ENCODE measurements around the gene MUSK. TPM values are rescaled to one million over a fixed set of nuclear protein-coding genes. Genes with fewer than 3 reads are reported as not detected.
"Not testable (repeated sequence)": the region's sequence is repeated elsewhere in the genome, so short reads cannot be mapped to it uniquely, and the experiment has no call there.

Gene MUSK
- total RNA-seq, 1 donor from 2014 or later, result not detected

DNA sequence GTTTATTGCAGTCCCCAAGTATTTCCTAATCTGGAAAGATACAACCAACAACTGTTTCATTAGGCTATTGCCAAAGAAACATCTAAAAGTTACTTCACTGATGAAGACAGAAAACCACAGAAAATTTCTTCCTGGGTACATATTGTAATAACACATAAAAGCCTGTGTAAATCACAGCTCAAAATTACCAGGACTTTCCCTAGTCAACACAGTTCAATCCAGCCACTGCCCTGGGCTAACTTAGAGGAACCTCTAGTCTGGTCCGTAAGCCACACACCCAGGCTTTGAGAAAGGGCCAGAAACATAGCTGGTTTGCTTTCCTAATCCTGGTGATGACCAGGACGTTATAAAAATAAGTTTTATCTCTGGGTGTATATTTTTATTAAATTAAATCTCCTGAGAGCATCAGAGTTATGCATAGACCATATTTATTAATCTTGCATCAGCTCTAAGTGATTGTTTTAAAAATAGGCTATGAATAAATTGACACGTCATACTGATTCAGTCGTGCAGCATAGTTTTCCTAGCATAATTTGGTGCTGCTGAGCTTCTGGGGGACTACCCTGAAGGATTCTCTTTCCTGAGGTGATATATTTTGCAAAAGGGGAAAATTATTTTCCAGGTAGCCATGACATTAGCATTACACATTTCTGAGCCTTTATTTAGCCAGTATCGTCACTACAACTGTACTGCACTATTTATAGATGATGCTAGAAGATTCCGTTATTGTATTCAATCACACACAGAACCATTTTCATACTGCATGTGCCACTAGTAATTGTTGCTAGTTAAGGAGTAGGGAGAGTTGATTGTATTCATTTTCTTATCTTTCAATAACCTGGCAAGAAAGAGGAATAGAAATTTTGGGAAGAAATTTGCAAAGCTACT lies 12.6 kb upstream of the MUSK start:
- no peak for DNase-seq
- H3K9me3 Mint-ChIP-seq, result no peaks in the 10 kb centered on the region
- H3K27me3 Mint-ChIP-seq, result no peaks in the 10 kb centered on the region
- H3K27ac Mint-ChIP-seq, result no peak overlapping the region
- H3K4me3 Mint-ChIP-seq, result no peak overlapping the region
- no peaks in the 10 kb centered on the region for H3K4me1 Mint-ChIP-seq
- H3K36me3 Mint-ChIP-seq (ENCODE audit: low read depth), result no peaks in the 10 kb centered on the region
- intact Hi-C loops (cut with micrococcal nuclease), result no loop called here

DNA sequence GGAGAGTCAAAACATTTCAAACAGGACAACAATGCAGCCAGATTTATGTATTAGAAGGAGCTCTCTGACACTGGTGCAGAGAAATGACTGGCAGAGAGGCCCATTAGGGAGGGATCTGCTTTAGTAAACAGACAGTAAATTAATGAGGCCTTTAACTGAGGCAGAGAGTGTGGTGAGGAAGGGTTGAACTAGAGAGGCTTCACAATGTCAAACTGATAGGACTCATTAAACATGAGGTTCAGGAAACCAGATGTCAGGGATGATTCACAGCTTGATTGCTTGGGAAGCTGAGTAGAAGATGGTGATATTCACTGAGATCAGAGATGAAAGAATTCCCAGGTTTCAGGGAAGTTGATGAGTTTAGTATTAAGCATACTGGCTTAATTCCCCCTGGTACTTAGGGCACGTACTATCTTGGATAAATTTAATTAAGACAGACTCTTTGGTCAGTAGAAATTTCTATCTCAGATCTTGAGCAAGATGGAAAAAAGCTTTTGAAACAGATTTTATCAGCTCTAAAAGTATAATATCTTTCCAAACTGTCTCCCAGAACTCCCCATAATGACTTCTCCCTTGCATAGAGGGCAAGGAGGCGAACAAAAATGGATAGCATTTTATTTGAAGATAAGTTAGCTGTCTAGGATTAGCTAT lies 8.6 kb upstream of the MUSK start:
- H3K9me3 Mint-ChIP-seq, result no peaks in the 10 kb centered on the region
- no peak overlapping the region for H3K4me3 Mint-ChIP-seq
- no peak overlapping the region for H3K27ac Mint-ChIP-seq
- no peaks in the 10 kb centered on the region for H3K27me3 Mint-ChIP-seq
- intact Hi-C loops (cut with micrococcal nuclease), result no loop called here
- no peak for DNase-seq
- H3K36me3 Mint-ChIP-seq (ENCODE audit: low read depth), result no peaks in the 10 kb centered on the region
- H3K4me1 Mint-ChIP-seq, result no peaks in the 10 kb centered on the region

DNA sequence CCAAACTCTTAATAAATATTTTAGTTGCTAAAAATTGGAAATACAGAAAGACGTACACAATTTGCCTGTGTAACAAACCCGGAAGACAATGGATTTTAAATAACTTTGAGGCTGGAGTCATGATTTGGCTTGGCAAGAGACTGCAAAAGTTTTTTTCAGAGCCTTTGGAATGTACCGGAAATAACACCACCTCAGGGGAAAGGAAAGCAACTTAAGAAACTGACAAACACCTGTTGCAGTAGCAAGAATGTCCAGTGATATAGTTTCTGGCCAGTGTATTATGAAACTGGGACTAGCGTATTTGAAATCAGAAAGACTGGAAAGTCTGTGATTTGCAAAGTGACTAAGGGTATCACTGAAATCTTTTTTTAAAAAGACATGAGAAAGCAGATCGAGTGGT lies 842 bp downstream of the MUSK start:
- intact Hi-C loops (cut with micrococcal nuclease), result no loop called here

DNA sequence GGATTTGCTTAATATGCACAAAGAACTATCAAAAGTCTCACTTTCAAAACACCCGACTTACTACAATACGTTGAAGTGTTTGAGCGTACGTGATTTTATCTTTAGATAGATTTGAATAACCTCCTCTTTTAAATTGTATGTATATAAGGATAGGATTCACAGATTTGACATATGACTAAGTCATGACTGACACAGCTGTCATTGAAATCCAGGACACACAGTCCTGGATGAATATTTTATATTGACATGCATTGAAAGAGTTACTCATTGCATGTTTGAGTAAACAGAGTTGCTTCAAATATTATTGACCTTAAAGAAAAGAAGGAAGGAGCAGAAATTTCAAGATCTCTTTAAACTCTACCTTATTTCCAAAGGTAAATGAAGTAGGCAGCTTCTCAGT lies 3.3 kb downstream of the MUSK start:
- Mint-ChIP-seq H3K27ac (no peak overlapping the region), H3K4me3 (no peak overlapping the region), H3K36me3 (ENCODE audit: low read depth) (no peaks in the 10 kb centered on the region), H3K9me3 (no peaks in the 10 kb centered on the region), H3K4me1 (no peaks in the 10 kb centered on the region), H3K27me3 (no peaks in the 10 kb centered on the region)
- DNase-seq, result no peak
- intact Hi-C loops (cut with micrococcal nuclease), result no loop called here

More for the DNA sequence above, 842 bp downstream of the MUSK start:
- Mint-ChIP-seq H3K4me1 (no peaks in the 10 kb centered on the region), H3K27ac (no peak overlapping the region), H3K4me3 (no peak overlapping the region), H3K9me3 (no peaks in the 10 kb centered on the region), H3K36me3 (ENCODE audit: low read depth) (no peaks in the 10 kb centered on the region), H3K27me3 (no peaks in the 10 kb centered on the region)
- no peak for DNase-seq

DNA sequence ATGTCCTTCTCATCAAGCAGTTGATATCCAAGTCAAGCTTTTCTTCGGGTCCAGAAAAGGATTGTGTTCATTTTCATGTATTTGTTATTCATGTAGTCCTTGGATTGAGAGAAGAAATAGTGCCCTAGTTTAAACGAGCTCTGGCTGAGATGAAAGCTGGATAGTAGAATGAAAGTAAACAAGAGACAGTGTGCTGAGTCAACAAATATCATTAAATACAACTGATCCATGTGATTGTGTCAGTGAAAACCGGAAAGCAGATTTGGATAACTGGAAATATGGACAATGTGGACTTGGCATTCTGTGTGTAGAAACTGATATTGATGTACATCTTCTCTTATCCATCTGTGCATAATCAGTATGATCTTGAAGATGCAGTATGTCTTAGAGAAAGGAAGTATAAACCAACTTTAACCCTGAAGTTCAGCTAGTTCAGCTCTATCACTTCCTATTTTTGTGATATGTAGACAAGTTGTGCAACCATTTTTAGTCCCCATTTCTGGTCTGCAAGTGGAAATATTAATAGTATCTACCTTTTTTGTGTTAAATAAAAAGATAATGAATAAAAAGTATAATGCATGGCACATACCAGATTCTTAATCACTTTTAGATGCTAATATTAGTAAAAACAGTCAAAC lies 4.4 kb downstream of the MUSK start:
- Mint-ChIP-seq H3K4me3 (no peak overlapping the region), H3K9me3 (no peaks in the 10 kb centered on the region), H3K27ac (no peak overlapping the region), H3K27me3 (no peaks in the 10 kb centered on the region), H3K4me1 (no peaks in the 10 kb centered on the region), H3K36me3 (ENCODE audit: low read depth) (no peaks in the 10 kb centered on the region)
- intact Hi-C loops (cut with micrococcal nuclease), result no loop called here
- no peak for DNase-seq

DNA sequence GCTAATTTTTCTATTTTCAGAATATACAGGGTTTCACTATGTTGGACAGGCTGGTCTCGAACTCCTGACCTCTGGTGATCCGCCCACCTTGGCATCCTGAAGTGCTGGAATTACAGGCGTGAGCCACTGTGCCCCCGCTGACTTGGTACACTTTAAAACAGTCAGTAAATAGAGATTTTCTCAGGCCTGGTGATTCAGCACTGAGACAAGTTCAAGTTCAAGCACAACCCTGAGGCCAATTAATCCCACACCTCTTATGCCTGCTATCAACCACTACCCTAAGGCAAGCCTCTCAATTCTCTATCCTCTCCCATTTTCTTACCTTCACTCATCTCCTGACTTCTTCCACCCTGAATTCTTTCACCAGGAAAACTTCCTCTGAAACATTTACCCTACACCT lies 18.9 kb downstream of the MUSK start:
- Mint-ChIP-seq H3K27me3 (peaks cover 2% of the 10 kb centered on the region), H3K36me3 (ENCODE audit: low read depth) (no peaks in the 10 kb centered on the region), H3K27ac (no peak overlapping the region), H3K4me3 (no peak overlapping the region), H3K4me1 (no peaks in the 10 kb centered on the region), H3K9me3 (no peaks in the 10 kb centered on the region)
- intact Hi-C loops (cut with micrococcal nuclease), result no loop called here
- DNase-seq, result no peak

DNA sequence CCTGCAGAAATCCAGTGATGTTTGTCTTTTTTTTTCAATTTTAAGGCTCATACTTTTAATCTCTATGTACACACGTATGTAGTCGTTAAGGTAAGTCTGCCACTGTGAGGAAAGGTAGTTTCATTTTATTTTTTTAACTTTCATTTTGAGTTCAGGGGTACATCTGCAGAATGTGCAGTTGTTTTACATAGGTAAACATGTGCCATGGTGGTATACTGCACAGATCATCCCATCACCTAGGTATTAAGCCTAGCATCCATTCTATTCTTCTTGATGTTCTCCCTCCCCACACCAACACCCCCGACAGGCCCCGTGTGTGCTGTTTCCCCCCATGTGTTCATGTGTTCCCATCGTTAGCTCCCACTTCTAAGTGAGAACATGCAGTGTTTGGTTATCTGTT lies 19.7 kb downstream of the MUSK start:
- DNase-seq, result peak; percentile 58
- intact Hi-C loops (cut with micrococcal nuclease), result no loop called here
- no peaks in the 10 kb centered on the region for H3K9me3 Mint-ChIP-seq

DNA sequence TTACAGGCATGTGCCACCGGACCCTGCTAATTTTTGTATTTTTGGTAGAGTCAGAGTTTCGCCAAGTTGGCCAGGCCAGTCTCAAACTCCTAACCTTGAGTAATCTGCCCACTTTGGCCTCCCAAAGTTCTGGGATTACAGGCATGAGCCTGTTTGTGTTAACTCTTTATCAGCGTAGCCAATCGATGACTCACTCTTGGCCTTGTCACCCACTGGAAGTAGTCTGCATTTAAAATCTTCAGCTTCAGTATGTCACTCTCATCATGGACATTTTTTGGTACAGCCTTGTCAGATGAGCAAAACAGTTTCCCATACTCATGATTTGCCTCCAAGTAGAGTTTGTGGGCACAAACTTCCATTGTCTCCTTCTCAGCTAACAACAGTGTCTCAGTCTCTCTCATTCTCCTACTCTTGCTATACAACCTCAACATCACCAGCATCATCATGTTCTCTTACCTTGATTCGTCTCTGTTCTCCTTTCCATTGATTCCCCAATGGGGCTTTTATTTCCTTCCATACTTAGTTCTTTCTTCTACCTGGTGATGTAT lies 22.5 kb downstream of the MUSK start:
- intact Hi-C loops (cut with micrococcal nuclease), result no loop called here
- Mint-ChIP-seq H3K27ac (no peak overlapping the region), H3K27me3 (no peaks in the 10 kb centered on the region), H3K9me3 (no peaks in the 10 kb centered on the region), H3K4me1 (no peaks in the 10 kb centered on the region), H3K4me3 (no peak overlapping the region), H3K36me3 (ENCODE audit: low read depth) (no peaks in the 10 kb centered on the region)
- DNase-seq, result peak; percentile 62

More for the DNA sequence above, 19.7 kb downstream of the MUSK start:
- H3K4me1 Mint-ChIP-seq, result no peaks in the 10 kb centered on the region
- H3K27me3 Mint-ChIP-seq, result no peaks in the 10 kb centered on the region
- no peaks in the 10 kb centered on the region for H3K36me3 Mint-ChIP-seq (ENCODE audit: low read depth)
- H3K4me3 Mint-ChIP-seq, result no peak overlapping the region
- H3K27ac Mint-ChIP-seq, result no peak overlapping the region

DNA sequence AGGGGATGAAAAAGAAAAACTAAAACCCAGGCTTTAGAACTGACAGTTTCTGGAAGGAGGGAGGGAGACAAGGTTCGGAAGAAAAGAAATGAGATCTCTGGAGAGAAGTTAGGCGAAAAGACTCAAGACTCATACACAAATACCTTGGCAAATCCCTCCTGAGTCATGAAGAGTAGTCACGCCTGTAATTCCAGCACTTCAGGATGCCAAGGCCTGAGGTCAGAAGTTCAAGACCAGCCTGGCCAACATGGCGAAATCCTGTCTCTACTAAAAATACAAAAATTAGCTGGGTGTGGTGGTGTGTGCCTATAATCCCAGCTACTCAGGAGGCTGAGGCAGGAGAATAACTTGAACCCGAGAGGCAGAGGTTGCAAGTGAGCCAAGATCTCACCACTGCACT lies 27.3 kb downstream of the MUSK start:
- H3K9me3 Mint-ChIP-seq; H3K27ac Mint-ChIP-seq; DNase-seq; H3K4me3 Mint-ChIP-seq; H3K36me3 Mint-ChIP-seq (ENCODE audit: low read depth); intact Hi-C loops (cut with micrococcal nuclease); H3K27me3 Mint-ChIP-seq; H3K4me1 Mint-ChIP-seq: not testable (repeated sequence)

DNA sequence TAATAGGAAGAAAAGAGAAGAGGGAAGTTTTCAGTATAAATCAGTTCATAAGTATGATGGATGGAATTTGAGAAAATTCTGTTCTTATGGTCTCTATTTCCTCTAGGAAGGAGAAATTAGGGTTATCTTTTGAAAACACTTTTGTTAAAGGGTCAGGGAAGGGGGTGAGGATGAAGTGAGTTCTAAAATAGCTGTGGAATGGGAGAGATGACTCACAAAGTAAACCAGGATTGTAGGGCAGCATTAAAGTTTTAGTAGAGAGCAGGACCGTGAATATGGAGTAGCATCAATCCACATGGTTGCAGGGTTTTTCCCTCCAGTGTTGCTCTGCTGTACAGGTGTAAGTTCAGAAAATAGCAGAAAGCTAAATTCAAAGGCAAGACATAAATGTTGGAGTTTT lies 32.4 kb downstream of the MUSK start:
- Mint-ChIP-seq H3K9me3 (no peaks in the 10 kb centered on the region), H3K4me3 (no peak overlapping the region), H3K27ac (no peak overlapping the region), H3K4me1 (no peaks in the 10 kb centered on the region), H3K36me3 (ENCODE audit: low read depth) (no peaks in the 10 kb centered on the region), H3K27me3 (no peaks in the 10 kb centered on the region)
- intact Hi-C loops (cut with micrococcal nuclease), result no loop called here
- no peak for DNase-seq

DNA sequence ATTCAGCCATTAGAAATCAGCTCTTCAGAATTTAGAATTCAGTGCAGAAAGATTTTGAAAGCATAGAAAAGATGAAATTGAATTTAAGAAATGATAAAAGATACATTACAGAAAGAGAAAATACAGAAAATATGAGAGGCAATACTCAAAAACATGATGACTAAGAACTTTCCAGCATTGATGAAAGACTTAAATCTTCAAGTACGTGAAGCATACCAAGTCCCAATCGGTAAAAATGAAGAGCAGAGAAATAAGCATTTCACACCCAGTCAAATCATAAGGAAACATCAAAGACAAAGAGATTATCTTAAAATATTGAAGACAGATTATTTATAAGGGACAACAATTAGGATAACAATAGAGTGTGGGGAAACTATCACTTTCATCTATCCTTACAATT lies 35.1 kb downstream of the MUSK start:
- no peaks in the 10 kb centered on the region for H3K4me1 Mint-ChIP-seq
- intact Hi-C loops (cut with micrococcal nuclease), result no loop called here
- no peaks in the 10 kb centered on the region for H3K27me3 Mint-ChIP-seq
- H3K9me3 Mint-ChIP-seq, result no peaks in the 10 kb centered on the region
- H3K27ac Mint-ChIP-seq, result no peak overlapping the region
- DNase-seq, result no peak
- H3K4me3 Mint-ChIP-seq, result no peak overlapping the region
- H3K36me3 Mint-ChIP-seq (ENCODE audit: low read depth), result no peaks in the 10 kb centered on the region

DNA sequence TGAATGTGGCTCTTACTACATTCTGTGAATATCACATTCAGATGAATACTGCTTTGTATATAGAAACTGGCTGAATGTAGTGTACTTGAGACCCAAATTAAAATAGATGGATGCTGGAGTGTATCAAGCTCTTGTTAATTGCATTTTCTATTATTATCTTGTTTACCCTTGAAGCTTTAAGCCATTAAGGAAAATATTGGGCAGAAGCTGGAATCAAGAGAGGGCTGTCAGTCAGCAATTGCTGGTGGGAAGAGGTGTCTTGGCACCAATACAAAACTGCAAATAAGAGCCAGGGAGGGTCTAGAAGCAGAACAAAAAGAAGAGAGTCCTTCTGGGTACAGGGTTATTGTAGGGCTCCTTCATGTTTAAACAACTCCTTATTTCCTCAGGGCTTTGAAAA lies 38.8 kb downstream of the MUSK start:
- no peak overlapping the region for H3K27ac Mint-ChIP-seq
- no peaks in the 10 kb centered on the region for H3K4me1 Mint-ChIP-seq
- no peak for DNase-seq
- intact Hi-C loops (cut with micrococcal nuclease), result no loop called here
- no peaks in the 10 kb centered on the region for H3K36me3 Mint-ChIP-seq (ENCODE audit: low read depth)
- no peaks in the 10 kb centered on the region for H3K27me3 Mint-ChIP-seq
- H3K9me3 Mint-ChIP-seq, result no peaks in the 10 kb centered on the region
- no peak overlapping the region for H3K4me3 Mint-ChIP-seq

DNA sequence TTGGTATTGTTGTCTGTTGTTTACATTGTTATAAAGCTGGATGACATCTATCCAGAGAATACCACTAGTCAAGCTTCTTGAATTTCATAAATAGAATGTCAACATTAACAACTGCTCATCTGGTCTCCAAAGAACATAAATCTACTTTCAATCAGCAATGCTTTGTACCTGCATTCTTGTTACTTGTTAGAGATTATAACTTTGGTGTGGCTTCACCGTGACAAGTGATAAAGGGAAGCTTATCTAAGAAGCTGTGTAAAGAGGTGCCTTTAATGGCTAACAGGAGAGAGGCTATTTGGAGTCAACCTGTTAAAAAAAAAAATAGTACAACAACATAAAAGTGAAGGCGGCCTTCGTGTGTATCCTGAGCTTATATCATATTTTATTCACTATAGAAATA lies 41.8 kb downstream of the MUSK start:
- Mint-ChIP-seq H3K27me3 (no peaks in the 10 kb centered on the region), H3K4me1 (no peaks in the 10 kb centered on the region), H3K36me3 (ENCODE audit: low read depth) (no peaks in the 10 kb centered on the region), H3K27ac (no peak overlapping the region), H3K9me3 (no peaks in the 10 kb centered on the region), H3K4me3 (no peak overlapping the region)
- DNase-seq, result no peak
- intact Hi-C loops (cut with micrococcal nuclease), result no loop called here

DNA sequence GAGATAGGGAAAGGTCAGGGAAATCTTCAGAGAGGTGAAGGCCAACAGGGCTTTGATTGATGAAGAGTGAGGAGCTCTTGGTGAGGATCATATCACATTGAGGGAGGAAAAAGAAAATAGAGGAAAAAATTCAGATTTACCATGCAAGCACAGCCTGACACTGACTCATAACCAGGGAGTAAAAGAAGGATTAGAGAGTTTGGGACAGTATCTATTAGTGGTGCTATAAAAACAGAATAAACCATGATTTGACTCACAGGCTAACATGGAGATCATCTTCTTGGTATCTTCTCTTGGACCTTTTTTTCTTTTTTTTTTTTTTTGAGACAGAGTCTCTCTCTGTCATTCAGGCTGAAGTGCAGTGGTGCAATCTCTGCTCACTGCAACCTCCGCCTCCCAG lies 44.4 kb downstream of the MUSK start:
- H3K27ac Mint-ChIP-seq, result no peak overlapping the region
- intact Hi-C loops (cut with micrococcal nuclease), result no loop called here
- H3K9me3 Mint-ChIP-seq, result no peaks in the 10 kb centered on the region
- H3K4me3 Mint-ChIP-seq, result no peak overlapping the region
- no peaks in the 10 kb centered on the region for H3K36me3 Mint-ChIP-seq (ENCODE audit: low read depth)
- H3K27me3 Mint-ChIP-seq, result no peaks in the 10 kb centered on the region
- H3K4me1 Mint-ChIP-seq, result no peaks in the 10 kb centered on the region
- DNase-seq, result no peak
